HepG2 (cell line): Measurements from ENCODE around the gene PTPMT1. TPM values are rescaled to one million over a fixed set of nuclear protein-coding genes. Genes with fewer than 3 reads are reported as not detected.

Source experiments
- ATAC-seq: fragments of 200-7000 bp; cut with Tn5 transposase; 3 replicates; pipeline ENCODE4 v1.9.1; 2020; ENCODE audit warnings: mild to moderate bottlenecking, moderate library complexity
- BruUV-seq: library from RNA; stranded (reverse); fragments of 400-500 nt; replicated peaks from 2 replicates; lab custom pipeline; 2021; lab: Mats Ljungman, UMichigan
- CTCF ChIA-PET: fragments of 300-600 bp; formaldehyde crosslinking; extraction: SDS; loops from one replicate; lab custom pipeline; 2021; ENCODE audit warnings: low total read pairs, inconsistent platforms, low intra/inter-chr PET ratio; lab: Yijun Ruan, JAX
- POLR2A ChIA-PET: fragments of 350-600 bp; sonication (Branson Sonifier 250); formaldehyde crosslinking; loops from one replicate; lab custom pipeline; 2020; ENCODE audit warnings: antibody characterized with exemption, inconsistent platforms; lab: Yijun Ruan, JAX
- DNase-seq: peaks from one replicate; pipeline ENCODE4 v3.0.0-alpha.2; 2015; ENCODE audit warnings: low spot score
- FAIRE-seq: peaks from 3 replicates; lab custom pipeline; 2011; peaks lifted over from hg19 to GRCh38; lab: Jason Lieb, UNC
- H2AFZ ChIP-seq: one replicate; pipeline ENCODE4 v1.6.1; 2011; ENCODE audit warnings: low read length, inconsistent platforms
- H3K27ac ChIP-seq: fragments of 300-600 bp; 3 replicates; pipeline ENCODE4 v1.8.0; 2011; ENCODE audit warnings: mixed run types, mild to moderate bottlenecking, mixed read lengths, low read length, inconsistent platforms; ENCODE audit not compliant: insufficient read depth; ENCODE audit errors: extremely low read length
- H3K27me3 ChIP-seq, 2 experiments: fragments of 200-600 bp in 1 of 2; 2 replicates in 1 of 2; 3 replicates in 1 of 2; pipeline versions ENCODE4 v1.6.0 to v1.8.0; 2011; ENCODE audit warnings: low read length in 2 of 2, mild to moderate bottlenecking in 2 of 2, moderate library complexity in 2 of 2, inconsistent platforms in 1 of 2; ENCODE audit not compliant: insufficient read depth in 2 of 2, control insufficient read depth in 1 of 2
- H3K36me3 ChIP-seq, 2 experiments: fragments of 200-600 bp in 1 of 2; replicated peaks in 1 of 2; 2 replicates in 1 of 2; 3 replicates in 1 of 2; pipeline versions ENCODE4 v1.5.1 to v1.8.0; 2011; ENCODE audit warnings: low read length in 2 of 2, inconsistent platforms in 1 of 2; ENCODE audit not compliant: insufficient read depth in 2 of 2, control insufficient read depth in 1 of 2
- H3K4me1 ChIP-seq: 2 replicates; pipeline ENCODE4 v1.5.1; 2012; ENCODE audit warnings: low read length, inconsistent platforms; ENCODE audit not compliant: insufficient read depth
- H3K4me2 ChIP-seq: 2 replicates; pipeline ENCODE4 v1.6.0; 2011; ENCODE audit warnings: low read depth, low read length, inconsistent platforms
- H3K4me3 ChIP-seq, 3 experiments: fragments of 200-600 bp in 1 of 3; sonication (generic), shearing (Covaris generic) in 1 of 3; replicated peaks in 1 of 3; 2 replicates each; pipeline ENCODE4 v1.5.1; 2011 to 2016; ENCODE audit warnings: low read length in 3 of 3, inconsistent platforms in 2 of 3, low read depth in 2 of 3, mild to moderate bottlenecking in 2 of 3, control low read depth in 1 of 3, mixed read lengths in 1 of 3; ENCODE audit not compliant: insufficient read depth in 1 of 3
- H3K79me2 ChIP-seq: one replicate; pipeline ENCODE4 v1.6.1; 2011; ENCODE audit warnings: low read length, inconsistent platforms; ENCODE audit not compliant: insufficient read depth
- H3K9ac ChIP-seq: 2 replicates; pipeline ENCODE4 v1.6.0; 2011; ENCODE audit warnings: mild to moderate bottlenecking, low read depth, low read length, inconsistent platforms; ENCODE audit not compliant: insufficient read depth
- H3K9me3 ChIP-seq: 2 replicates; pipeline ENCODE4 v1.5.1; 2012; ENCODE audit warnings: mild to moderate bottlenecking, low read length
- H4K20me1 ChIP-seq: 2 replicates; pipeline ENCODE4 v1.6.0; 2011; ENCODE audit warnings: inconsistent platforms, mild to moderate bottlenecking, low read length, moderate library complexity; ENCODE audit not compliant: insufficient read depth
- AHDC1 ChIP-seq: sonication (generic); formaldehyde crosslinking; IDR thresholded peaks from 2 replicates; pipeline ENCODE4 v1.5.1; 2020; ENCODE audit warnings: mild to moderate bottlenecking, missing genetic modification reagents, borderline replicate concordance
- ASH2L ChIP-seq: fragments of 300-600, 200-600 bp; sonication (generic); IDR thresholded peaks from 2 replicates; pipeline ENCODE4 v1.7.0; 2017; ENCODE audit warnings: low read depth, mild to moderate bottlenecking, moderate library complexity, mixed read lengths, low read length; ENCODE audit not compliant: insufficient read length
- BRF2 ChIP-seq: sonication (generic); formaldehyde crosslinking; IDR thresholded peaks from 2 replicates; pipeline ENCODE4 v1.8.1; 2022; ENCODE audit warnings: mild to moderate bottlenecking, missing genetic modification reagents
- REL ChIP-seq: sonication (generic); formaldehyde crosslinking; conservative IDR thresholded peaks from 2 replicates; pipeline ENCODE4 v1.8.0; 2022; ENCODE audit warnings: mild to moderate bottlenecking, missing genetic modification reagents, moderate library complexity
- RFX3 ChIP-seq: IDR thresholded peaks from 2 replicates; pipeline ENCODE4 v1.6.1; 2016; ENCODE audit warnings: missing biosample characterization, missing genetic modification reagents
- SP1 ChIP-seq, 2 experiments: fragments of 450-650 bp in 1 of 2; sonication (generic) in 1 of 2; formaldehyde crosslinking in 1 of 2; IDR thresholded peaks; 2 replicates each; pipeline versions ENCODE4 v1.4.0 to v1.6.1; 2016 to 2020; ENCODE audit warnings: missing genetic modification reagents in 1 of 2
- SUZ12 ChIP-seq: fragments of 150-350 bp; IDR thresholded peaks from 2 replicates; pipeline ENCODE4 v1.6.1; 2014; ENCODE audit warnings: low read depth, low read length
- TGIF2 ChIP-seq: IDR thresholded peaks from 2 replicates; pipeline ENCODE4 v1.6.1; 2016; ENCODE audit warnings: control low read depth, missing compliant biosample characterization
- ZBTB3 ChIP-seq: sonication (generic); formaldehyde crosslinking; IDR thresholded peaks from 2 replicates; pipeline ENCODE4 v1.4.0; 2020; ENCODE audit warnings: low read depth, mild to moderate bottlenecking, moderate library complexity, missing genetic modification reagents, borderline replicate concordance
- ZNF496 ChIP-seq: sonication (generic); formaldehyde crosslinking; IDR thresholded peaks from 2 replicates; pipeline ENCODE4 v1.8.1; 2023; ENCODE audit warnings: mild to moderate bottlenecking, moderate library complexity, missing genetic modification reagents; ENCODE audit not compliant: insufficient replicate concordance
- ZNF773 ChIP-seq: sonication (generic); formaldehyde crosslinking; IDR thresholded peaks from 2 replicates; pipeline ENCODE4 v1.4.0; 2020; ENCODE audit warnings: missing genetic modification reagents, borderline replicate concordance
- WGBS: methylation state at CpG from one replicate; pipeline ENCODE4 v1.1.6; 2017; ENCODE audit warnings: low lambda C conversion rate; 5-methylcytosine and 5-hydroxymethylcytosine counted together
- in situ Hi-C: cut with HindIII; loops from 2 replicates; pipeline ENCODE4 v1.10.0; 2017; ENCODE audit warnings: low pct_unique_long_range_greater_than_20kb; ENCODE audit not compliant: extremely low pct_ligation_motif_present
- intact Hi-C: fragments of 100-400 bp; cut with micrococcal nuclease; formaldehyde crosslinking; loops from one replicate; pipeline ENCODE4 v1.10.0; 2022; ENCODE audit not compliant: unreplicated experiment
- polyA plus RNA-seq, 8 experiments: library from polyadenylated mRNA; depleted of rRNA in 3 of 8; stranded (reverse) in 7 of 8; unstranded in 1 of 8; fragments of >200 nt; fragmentation: Illumina TruSeq in 4 of 8; extraction: Trizol in 4 of 8; gene quantifications; 2 replicates each; pipeline versions ENCODE4 v1.2.1 to v1.2.3, GENCODE V29; 2011 to 2016; ENCODE audit warnings: low read depth in 4 of 8, missing spikeins in 1 of 8, mixed read lengths in 1 of 8; ENCODE audit not compliant: insufficient read depth in 1 of 8
- total RNA-seq, 5 experiments: library from RNA; depleted of rRNA; stranded (reverse); fragments of >200 nt; fragmentation: Illumina TruSeq; extraction: Trizol; gene quantifications; 2 replicates each; pipeline ENCODE4 v1.2.3, GENCODE V29; 2016; ENCODE audit warnings: low read depth in 1 of 5
- TF ChIP-seq, protein P1 (sequence below): IDR thresholded peaks from 2 replicates; pipeline ENCODE4 v1.6.1; 2016; ENCODE audit warnings: mild to moderate bottlenecking, missing biosample characterization, missing genetic modification reagents

The PTPMT1 gene
- total and polyA plus RNA-seq, 2 of the 13 experiments (the other 11 are each of a cell fraction or from before 2014, with no cell fraction given) = 55.6 to 129 TPM

- ATAC-seq (no peak), DNase-seq (no peak), FAIRE-seq (no peak)
- Histone ChIP-seq H3K27ac (no peak overlapping the region), H3K36me3 (peaks cover 12 to 47% of the 10 kb centered on the region in 2 experiments), H3K9me3 (no peaks in the 10 kb centered on the region), H4K20me1 (no peaks in the 10 kb centered on the region), H3K4me3 (no peak overlapping the region), H3K4me2 (no peak overlapping the region), H3K27me3 (no peaks in the 10 kb centered on the region), H2AFZ (no peak overlapping the region), H3K79me2 (peaks cover 34% of the 10 kb centered on the region), H3K9ac (no peak overlapping the region), H3K4me1 (peaks cover 14% of the 10 kb centered on the region)
- in situ Hi-C loops (no loop called here), intact Hi-C loops (no loop called here)
- BruUV-seq = no TSS peak
- ChIA-PET CTCF (no interaction called here), POLR2A (interaction anchor here (0.6 kb wide), 1 partner anchor 9 kb away, joined by 3 read pairs; no protein-coding TSS in a partner anchor)
- WGBS = 92% methylated on average over 3 of the region's 3 CpGs
- TF ChIP-seq REL (no peak), ZNF773 (CRISPR knock-in tag) (no peak), ASH2L (no peak), ZBTB3 (CRISPR knock-in tag) (no peak), BRF2 (CRISPR knock-in tag) (no peak), ZNF496 (no peak), AHDC1 (no peak), RFX3 (CRISPR knock-in tag) (no peak), TGIF2 (CRISPR knock-in tag) (no peak), SUZ12 (no peak), SP1 (IDR thresholded peaks at IDR 0.05) (no peak), SP1 (CRISPR knock-in tag; IDR thresholded peaks at IDR 0.05) (no peak)
- TF ChIP-seq, protein P1, sequence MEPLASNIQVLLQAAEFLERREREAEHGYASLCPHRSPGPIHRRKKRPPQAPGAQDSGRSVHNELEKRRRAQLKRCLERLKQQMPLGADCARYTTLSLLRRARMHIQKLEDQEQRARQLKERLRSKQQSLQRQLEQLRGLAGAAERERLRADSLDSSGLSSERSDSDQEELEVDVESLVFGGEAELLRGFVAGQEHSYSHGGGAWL (CRISPR knock-in tag) = no peak
These were observed 5.4 kb downstream of the PTPMT1 start for GRCh38 chr11:47570651-47571356.
